Measurements from ENCODE around the gene SLC35B2.

GRCh38 chr6:44278774-44279697, 21.7 kb upstream of the SLC35B2 start:
- no peak for TF ChIP-seq POLR2A (IDR thresholded peaks at IDR 0.05)
- TF ChIP-seq CTCF (IDR thresholded peaks at IDR 0.05) = no peak
